ENCODE data around the gene TMEM259.

Gene TMEM259

GRCh38 chr19:964116-964520 lies 56.8 kb downstream of the TMEM259 start:
- no peak for DNase-seq

GRCh38 chr19:963486-963951 lies 57.4 kb downstream of the TMEM259 start:
- no peak for DNase-seq

GRCh38 chr19:962683-963400 lies 58.1 kb downstream of the TMEM259 start:
- no peak for DNase-seq

GRCh38 chr19:961866-962620 lies 58.9 kb downstream of the TMEM259 start:
- DNase-seq, result no peak

GRCh38 chr19:960601-960938 lies 60.4 kb downstream of the TMEM259 start:
- DNase-seq, result no peak

GRCh38 chr19:960020-960419 lies 60.9 kb downstream of the TMEM259 start:
- DNase-seq, result no peak
